Peyer's patch (tissue), 4 donors: Measurements from ENCODE around the gene SUV39H2.

Experiments
- CTCF ChIP-seq, 6 experiments: fragments of 450-650 bp in 4 of 6; fragments of 200-600 bp in 2 of 6; sonication (generic) in 1 of 6; IDR thresholded peaks; one replicate each; pipeline ENCODE4 v1.5.1; 2017 to 2019; ENCODE audit warnings: antibody characterized with exemption in 6 of 6, mild to moderate bottlenecking in 3 of 6, moderate library complexity in 1 of 6
- POLR2A ChIP-seq, 2 donors: fragments of 450-650 bp; IDR thresholded peaks; one replicate each; pipeline ENCODE4 v1.5.1; 2017; ENCODE audit warnings: antibody characterized with exemption in 2 of 2, mild to moderate bottlenecking in 2 of 2, moderate library complexity in 2 of 2

GRCh38 chr10:14884082-14884481 lies 5.4 kb downstream of the SUV39H2 start:
- TF ChIP-seq CTCF (IDR thresholded peaks at IDR 0.05) (no peak), POLR2A (IDR thresholded peaks at IDR 0.05) (no peak)
